GM21423 (cell line): Measurements from ENCODE around the gene CLCA1.

Experiments used
- ATAC-seq: cut with Tn5 transposase; IDR thresholded peaks from one replicate; pipeline ENCODE4 v1.9.1; 2021; ENCODE audit warnings: mild to moderate bottlenecking, moderate library complexity; ENCODE audit not compliant: unreplicated experiment

Gene CLCA1

GRCh38 chr1:86548839-86549238, 80.1 kb downstream of the CLCA1 start:
- no peak for ATAC-seq
